Astrocyte (in vitro differentiated cells and primary cell): ENCODE measurements around the gene TIMM22. TPM values are rescaled to one million over a fixed set of nuclear protein-coding genes. Genes with fewer than 3 reads are reported as not detected.

ENCODE experiments used
- DNase-seq: peaks from one replicate; pipeline ENCODE4 v3.0.0-alpha.2; 2010; ENCODE audit warnings: low read depth
- FAIRE-seq: peaks from 2 replicates; lab custom pipeline; 2011; peaks lifted over from hg19 to GRCh38; lab: Jason Lieb, UNC
- H2AFZ ChIP-seq: 2 replicates; pipeline ENCODE4 v1.6.0; 2012; ENCODE audit warnings: low read depth, low read length, inconsistent platforms
- H3K27ac ChIP-seq: 2 replicates; pipeline ENCODE4 v1.5.1; 2011; ENCODE audit warnings: low read depth, low read length, inconsistent platforms
- H3K27me3 ChIP-seq: 2 replicates; pipeline ENCODE4 v1.6.0; 2011; ENCODE audit warnings: low read length, inconsistent platforms; ENCODE audit not compliant: insufficient read depth
- H3K36me3 ChIP-seq: 2 replicates; pipeline ENCODE4 v1.5.1; 2011; ENCODE audit warnings: low read length, inconsistent platforms; ENCODE audit not compliant: insufficient read depth
- H3K4me1 ChIP-seq: 2 replicates; pipeline ENCODE4 v1.5.1; 2011; ENCODE audit warnings: low read length, inconsistent platforms; ENCODE audit not compliant: insufficient read depth
- H3K4me2 ChIP-seq: 2 replicates; pipeline ENCODE4 v1.6.0; 2012; ENCODE audit warnings: low read length, inconsistent platforms
- H3K4me3 ChIP-seq: 2 replicates; pipeline ENCODE4 v1.5.1; 2011; ENCODE audit warnings: low read depth, mild to moderate bottlenecking, low read length, inconsistent platforms; ENCODE audit not compliant: insufficient read depth
- H3K79me2 ChIP-seq: 2 replicates; pipeline ENCODE4 v1.6.0; 2012; ENCODE audit warnings: mild to moderate bottlenecking, low read length, inconsistent platforms; ENCODE audit not compliant: insufficient read depth
- H3K9ac ChIP-seq: 2 replicates; pipeline ENCODE4 v1.6.0; 2012; ENCODE audit warnings: mild to moderate bottlenecking, low read length, inconsistent platforms
- H3K9me3 ChIP-seq: 2 replicates; pipeline ENCODE4 v1.5.1; 2012; ENCODE audit warnings: low read depth, mild to moderate bottlenecking, low read length, inconsistent platforms; ENCODE audit not compliant: insufficient read depth
- H4K20me1 ChIP-seq: 2 replicates; pipeline ENCODE4 v1.6.0; 2012; ENCODE audit warnings: low read length, inconsistent platforms; ENCODE audit not compliant: insufficient read depth
- H3K27ac Mint-ChIP-seq: one replicate; pipeline ENCODE4 v1.8.0; 2021; ENCODE audit warnings: mild to moderate bottlenecking, mixed read lengths; ENCODE audit not compliant: unreplicated experiment
- H3K27me3 Mint-ChIP-seq: one replicate; pipeline ENCODE4 v1.8.0; 2021; ENCODE audit warnings: low read depth, mixed read lengths; ENCODE audit not compliant: unreplicated experiment
- H3K36me3 Mint-ChIP-seq: one replicate; pipeline ENCODE4 v1.8.0; 2021; ENCODE audit warnings: low read depth, mixed read lengths; ENCODE audit not compliant: unreplicated experiment
- H3K4me1 Mint-ChIP-seq: one replicate; pipeline ENCODE4 v1.8.0; 2021; ENCODE audit warnings: low read depth, mixed read lengths; ENCODE audit not compliant: unreplicated experiment
- H3K4me3 Mint-ChIP-seq: one replicate; pipeline ENCODE4 v1.8.0; 2021; ENCODE audit warnings: mild to moderate bottlenecking, moderate library complexity, mixed read lengths; ENCODE audit not compliant: unreplicated experiment
- H3K9me3 Mint-ChIP-seq: one replicate; pipeline ENCODE4 v1.8.0; 2021; ENCODE audit warnings: mild to moderate bottlenecking, mixed read lengths; ENCODE audit not compliant: unreplicated experiment
- CTCF ChIP-seq: IDR thresholded peaks from 2 replicates; pipeline ENCODE4 v1.5.1; 2011; ENCODE audit warnings: low read depth, mild to moderate bottlenecking, inconsistent platforms, low read length, moderate library complexity; ENCODE audit not compliant: insufficient read depth
- EZH2 ChIP-seq: IDR thresholded peaks from 2 replicates; pipeline ENCODE4 v1.6.1; 2012; ENCODE audit warnings: mild to moderate bottlenecking, low read length, inconsistent platforms; ENCODE audit not compliant: insufficient read depth
- total RNA-seq: library from RNA; stranded (reverse); gene quantifications from 2 replicates; pipeline ENCODE4 v1.2.1, GENCODE V29; 2021

The TIMM22 gene
- total RNA-seq, 1 donor from 2014 or later: 20.0 TPM

GRCh38 chr17:1002771-1003555, 6.0 kb downstream of the TIMM22 start:
- H3K4me2 ChIP-seq: peak overlapping the region; percentile 60

GRCh38 chr17:1003633-1003971, 6.7 kb downstream of the TIMM22 start:
- H2AFZ ChIP-seq: no peak overlapping the region
- no peak overlapping the region for H3K27ac Mint-ChIP-seq
- H3K4me2 ChIP-seq: no peak overlapping the region
- H3K4me1 ChIP-seq: peaks cover 51% of the 10 kb centered on the region
- no peak overlapping the region for H3K4me3 ChIP-seq
- H4K20me1 ChIP-seq: peaks cover 77% of the 10 kb centered on the region
- H3K27me3 Mint-ChIP-seq: no peaks in the 10 kb centered on the region
- no peak overlapping the region for H3K4me3 Mint-ChIP-seq
- no peaks in the 10 kb centered on the region for H3K27me3 ChIP-seq
- no peaks in the 10 kb centered on the region for H3K9me3 Mint-ChIP-seq
- peaks cover 29% of the 10 kb centered on the region for H3K36me3 Mint-ChIP-seq
- no peak overlapping the region for H3K27ac ChIP-seq
- no peak for DNase-seq
- H3K9ac ChIP-seq: no peak overlapping the region
- no peaks in the 10 kb centered on the region for H3K9me3 ChIP-seq
- TF ChIP-seq CTCF (no peak), EZH2 (no peak)
- H3K79me2 ChIP-seq: peaks cover 9% of the 10 kb centered on the region
- FAIRE-seq: no peak
- H3K36me3 ChIP-seq: peaks cover 22% of the 10 kb centered on the region
- peaks cover 31% of the 10 kb centered on the region for H3K4me1 Mint-ChIP-seq

More at GRCh38 chr17:1002771-1003555, 6.0 kb downstream of the TIMM22 start:
- Mint-ChIP-seq H3K9me3 (no peaks in the 10 kb centered on the region), H3K36me3 (peaks cover 28% of the 10 kb centered on the region), H3K4me3 (no peak overlapping the region), H3K27me3 (no peaks in the 10 kb centered on the region), H3K4me1 (peaks cover 35% of the 10 kb centered on the region), H3K27ac (no peak overlapping the region)
- Histone ChIP-seq H3K4me1 (peaks cover 57% of the 10 kb centered on the region), H3K9me3 (no peaks in the 10 kb centered on the region), H3K9ac (peak overlapping the region; percentile 59), H3K27ac (peak overlapping the region; percentile 85), H4K20me1 (peaks cover 82% of the 10 kb centered on the region), H3K27me3 (no peaks in the 10 kb centered on the region), H3K36me3 (peaks cover 22% of the 10 kb centered on the region), H3K79me2 (peaks cover 15% of the 10 kb centered on the region), H3K4me3 (no peak overlapping the region), H2AFZ (no peak overlapping the region)
- peak; percentile 78 for FAIRE-seq
- DNase-seq: peak; percentile 67
- no peak for TF ChIP-seq CTCF
- no peak for TF ChIP-seq EZH2
